ENCODE measurements around the gene TBC1D14. TPM values are rescaled to one million over a fixed set of nuclear protein-coding genes. Genes with fewer than 3 reads are reported as not detected.

TBC1D14 gene
- total RNA-seq, 1 donor from 2014 or later: 40.2 TPM

GRCh38 chr4:6916069-6916586, 6.5 kb downstream of the TBC1D14 start:
- Histone ChIP-seq H3K4me3 (ENCODE audit: low read length in 3 of 3) (no peak overlapping the region), H3K36me3 (ENCODE audit: control insufficient read depth in 3 of 3, insufficient read depth in 3 of 3, low read length in 3 of 3) (no peaks in the 10 kb centered on the region), H3K4me1 (ENCODE audit: control insufficient read depth in 3 of 3, insufficient read depth in 3 of 3, low read length in 3 of 3) (peaks cover 28 to 45% (median 34%) of the 10 kb centered on the region in 3 donors), H3K9ac (ENCODE audit: low read depth in 1 of 3, low read length in 3 of 3) (peak overlapping the region in 1 of 3 donors; percentile 33), H3K27me3 (ENCODE audit: control insufficient read depth in 3 of 3, insufficient read depth in 3 of 3, low read length in 3 of 3) (no peaks in the 10 kb centered on the region), H3K27ac (ENCODE audit: low read depth, low read length) (peak overlapping the region; percentile 69), H3K9me3 (ENCODE audit: control insufficient read depth in 3 of 3, low read length in 3 of 3) (no peaks in the 10 kb centered on the region)

GRCh38 chr4:6916587-6917460, 7.2 kb downstream of the TBC1D14 start:
- Histone ChIP-seq H3K27ac (ENCODE audit: low read depth, low read length) (peak overlapping the region; percentile 69), H3K4me3 (ENCODE audit: low read length in 3 of 3) (peak overlapping the region in 2 of 3 donors; percentile 27 to 39), H3K9ac (ENCODE audit: low read depth in 1 of 3, low read length in 3 of 3) (peak overlapping the region in 2 of 3 donors; percentile 3 to 33), H3K4me1 (ENCODE audit: control insufficient read depth in 3 of 3, insufficient read depth in 3 of 3, low read length in 3 of 3) (peaks cover 23 to 40% (median 28%) of the 10 kb centered on the region in 3 donors), H3K27me3 (ENCODE audit: control insufficient read depth in 3 of 3, insufficient read depth in 3 of 3, low read length in 3 of 3) (no peaks in the 10 kb centered on the region), H3K9me3 (ENCODE audit: control insufficient read depth in 3 of 3, low read length in 3 of 3) (no peaks in the 10 kb centered on the region), H3K36me3 (ENCODE audit: control insufficient read depth in 3 of 3, insufficient read depth in 3 of 3, low read length in 3 of 3) (no peaks in the 10 kb centered on the region)

- Histone ChIP-seq H3K4me3 (ENCODE audit: low read length in 3 of 3) (no peak overlapping the region), H3K27me3 (ENCODE audit: control insufficient read depth in 3 of 3, insufficient read depth in 3 of 3, low read length in 3 of 3) (no peaks in the 10 kb centered on the region), H3K4me1 (ENCODE audit: control insufficient read depth in 3 of 3, insufficient read depth in 3 of 3, low read length in 3 of 3) (peaks cover 20 to 35% (median 26%) of the 10 kb centered on the region in 3 donors), H3K9ac (ENCODE audit: low read depth in 1 of 3, low read length in 3 of 3) (peak overlapping the region in 1 of 3 donors; percentile 40), H3K9me3 (ENCODE audit: control insufficient read depth in 3 of 3, low read length in 3 of 3) (no peaks in the 10 kb centered on the region), H3K36me3 (ENCODE audit: control insufficient read depth in 3 of 3, insufficient read depth in 3 of 3, low read length in 3 of 3) (no peaks in the 10 kb centered on the region), H3K27ac (ENCODE audit: low read depth, low read length) (peak overlapping the region; percentile 69)
Observed at GRCh38 chr4:6917461-6918271, 8.0 kb downstream of the TBC1D14 start.

GRCh38 chr4:6918338-6918737, 8.7 kb downstream of the TBC1D14 start:
- Histone ChIP-seq H3K27me3 (ENCODE audit: control insufficient read depth in 3 of 3, insufficient read depth in 3 of 3, low read length in 3 of 3) (no peaks in the 10 kb centered on the region), H3K9ac (ENCODE audit: low read depth in 1 of 3, low read length in 3 of 3) (peak overlapping the region in 2 of 3 donors; percentile 32 to 40), H3K4me3 (ENCODE audit: low read length in 3 of 3) (no peak overlapping the region), H3K27ac (ENCODE audit: low read depth, low read length) (peak overlapping the region; percentile 52), H3K9me3 (ENCODE audit: control insufficient read depth in 3 of 3, low read length in 3 of 3) (no peaks in the 10 kb centered on the region), H3K36me3 (ENCODE audit: control insufficient read depth in 3 of 3, insufficient read depth in 3 of 3, low read length in 3 of 3) (peaks cover 0 to under 1% (median 0%) of the 10 kb centered on the region in 3 donors), H3K4me1 (ENCODE audit: control insufficient read depth in 3 of 3, insufficient read depth in 3 of 3, low read length in 3 of 3) (peaks cover 20 to 34% (median 24%) of the 10 kb centered on the region in 3 donors)

GRCh38 chr4:6920171-6920570, 10.5 kb downstream of the TBC1D14 start:
- Histone ChIP-seq H3K4me3 (ENCODE audit: low read length in 3 of 3) (no peak overlapping the region), H3K27me3 (ENCODE audit: control insufficient read depth in 3 of 3, insufficient read depth in 3 of 3, low read length in 3 of 3) (no peaks in the 10 kb centered on the region), H3K4me1 (ENCODE audit: control insufficient read depth in 3 of 3, insufficient read depth in 3 of 3, low read length in 3 of 3) (peaks cover 32 to 46% (median 32%) of the 10 kb centered on the region in 3 donors), H3K9me3 (ENCODE audit: control insufficient read depth in 3 of 3, low read length in 3 of 3) (no peaks in the 10 kb centered on the region), H3K36me3 (ENCODE audit: control insufficient read depth in 3 of 3, insufficient read depth in 3 of 3, low read length in 3 of 3) (peaks cover 7 to 11% (median 9%) of the 10 kb centered on the region in 3 donors), H3K9ac (ENCODE audit: low read depth in 1 of 3, low read length in 3 of 3) (no peak overlapping the region), H3K27ac (ENCODE audit: low read depth, low read length) (no peak overlapping the region)

- H3K36me3 ChIP-seq (ENCODE audit: control insufficient read depth in 3 of 3, insufficient read depth in 3 of 3, low read length in 3 of 3): peaks cover 7 to 13% (median 9%) of the 10 kb centered on the region in 3 donors
- peaks cover 23 to 37% (median 24%) of the 10 kb centered on the region in 3 donors for H3K4me1 ChIP-seq (ENCODE audit: control insufficient read depth in 3 of 3, insufficient read depth in 3 of 3, low read length in 3 of 3)
- H3K27me3 ChIP-seq (ENCODE audit: control insufficient read depth in 3 of 3, insufficient read depth in 3 of 3, low read length in 3 of 3): no peaks in the 10 kb centered on the region
- H3K4me3 ChIP-seq (ENCODE audit: low read length in 3 of 3): no peak overlapping the region
- no peaks in the 10 kb centered on the region for H3K9me3 ChIP-seq (ENCODE audit: control insufficient read depth in 3 of 3, low read length in 3 of 3)
- no peak overlapping the region for H3K27ac ChIP-seq (ENCODE audit: low read depth, low read length)
- no peak overlapping the region for H3K9ac ChIP-seq (ENCODE audit: low read depth in 1 of 3, low read length in 3 of 3)
Observed at GRCh38 chr4:6923507-6923906, 13.9 kb downstream of the TBC1D14 start.

GRCh38 chr4:6924361-6924779, 14.7 kb downstream of the TBC1D14 start:
- H3K36me3 ChIP-seq (ENCODE audit: control insufficient read depth in 3 of 3, insufficient read depth in 3 of 3, low read length in 3 of 3): peaks cover 7 to 13% (median 9%) of the 10 kb centered on the region in 3 donors
- peak overlapping the region; percentile 11 for H3K27ac ChIP-seq (ENCODE audit: low read depth, low read length)
- no peaks in the 10 kb centered on the region for H3K9me3 ChIP-seq (ENCODE audit: control insufficient read depth in 3 of 3, low read length in 3 of 3)
- H3K4me3 ChIP-seq (ENCODE audit: low read length in 3 of 3): no peak overlapping the region
- no peaks in the 10 kb centered on the region for H3K27me3 ChIP-seq (ENCODE audit: control insufficient read depth in 3 of 3, insufficient read depth in 3 of 3, low read length in 3 of 3)
- H3K4me1 ChIP-seq (ENCODE audit: control insufficient read depth in 3 of 3, insufficient read depth in 3 of 3, low read length in 3 of 3): peaks cover 31 to 45% (median 32%) of the 10 kb centered on the region in 3 donors
- peak overlapping the region in 1 of 3 donors; percentile 62 for H3K9ac ChIP-seq (ENCODE audit: low read depth in 1 of 3, low read length in 3 of 3)

- H3K27me3 ChIP-seq (ENCODE audit: control insufficient read depth in 3 of 3, insufficient read depth in 3 of 3, low read length in 3 of 3): no peaks in the 10 kb centered on the region
- H3K27ac ChIP-seq (ENCODE audit: low read depth, low read length): no peak overlapping the region
- H3K4me1 ChIP-seq (ENCODE audit: control insufficient read depth in 3 of 3, insufficient read depth in 3 of 3, low read length in 3 of 3): peaks cover 41 to 54% (median 42%) of the 10 kb centered on the region in 3 donors
- peaks cover 7 to 13% (median 9%) of the 10 kb centered on the region in 3 donors for H3K36me3 ChIP-seq (ENCODE audit: control insufficient read depth in 3 of 3, insufficient read depth in 3 of 3, low read length in 3 of 3)
- no peak overlapping the region for H3K9ac ChIP-seq (ENCODE audit: low read depth in 1 of 3, low read length in 3 of 3)
- H3K4me3 ChIP-seq (ENCODE audit: low read length in 3 of 3): no peak overlapping the region
- H3K9me3 ChIP-seq (ENCODE audit: control insufficient read depth in 3 of 3, low read length in 3 of 3): no peaks in the 10 kb centered on the region
Observed at GRCh38 chr4:6925357-6925836, 15.8 kb downstream of the TBC1D14 start.

- no peaks in the 10 kb centered on the region for H3K9me3 ChIP-seq (ENCODE audit: control insufficient read depth in 3 of 3, low read length in 3 of 3)
- H3K9ac ChIP-seq (ENCODE audit: low read depth in 1 of 3, low read length in 3 of 3): no peak overlapping the region
- peaks cover 7 to 13% (median 9%) of the 10 kb centered on the region in 3 donors for H3K36me3 ChIP-seq (ENCODE audit: control insufficient read depth in 3 of 3, insufficient read depth in 3 of 3, low read length in 3 of 3)
- H3K4me3 ChIP-seq (ENCODE audit: low read length in 3 of 3): no peak overlapping the region
- peaks cover 41 to 54% (median 42%) of the 10 kb centered on the region in 3 donors for H3K4me1 ChIP-seq (ENCODE audit: control insufficient read depth in 3 of 3, insufficient read depth in 3 of 3, low read length in 3 of 3)
- no peaks in the 10 kb centered on the region for H3K27me3 ChIP-seq (ENCODE audit: control insufficient read depth in 3 of 3, insufficient read depth in 3 of 3, low read length in 3 of 3)
- no peak overlapping the region for H3K27ac ChIP-seq (ENCODE audit: low read depth, low read length)
Observed at GRCh38 chr4:6926081-6926480, 16.5 kb downstream of the TBC1D14 start.
